A549 (cell line): Measurements from ENCODE around the gene MOB1B. TPM values are rescaled to one million over a fixed set of nuclear protein-coding genes. Genes with fewer than 3 reads are reported as not detected.

ENCODE experiments used
- ATAC-seq, 2 experiments: fragments of 200-7000 bp in 1 of 2; fragments of >200 bp in 1 of 2; cut with Nextera tagmentation in 1 of 2; cut with Tn5 transposase in 1 of 2; 3 replicates each; pipeline versions ENCODE4 v1.8.0 to v1.9.1; 2018 to 2020; ENCODE audit warnings: mild to moderate bottlenecking in 1 of 2, moderate library complexity in 1 of 2
- CTCF ChIA-PET: fragments of 300-600 bp; sonication (Branson Sonifier 250); formaldehyde crosslinking; extraction: SDS; loops from one replicate; lab custom pipeline; 2021; ENCODE audit warnings: antibody characterized with exemption, inconsistent platforms; lab: Yijun Ruan, JAX
- POLR2A ChIA-PET: fragments of 350-600 bp; formaldehyde crosslinking; extraction: SDS; loops from one replicate; lab custom pipeline; 2021; ENCODE audit warnings: antibody characterized with exemption, inconsistent platforms; lab: Yijun Ruan, JAX
- DNase-seq, 2 experiments: peaks; one replicate each; pipeline versions ENCODE4 v3.0.0 to v3.0.0-alpha.2; 2011 to 2016; ENCODE audit warnings: low read depth in 1 of 2, low spot score in 1 of 2
- FAIRE-seq: peaks from 2 replicates; lab custom pipeline; 2011; peaks lifted over from hg19 to GRCh38; lab: Jason Lieb, UNC
- H3K27ac ChIP-seq, 2 experiments: fragments of >200 bp; sonication (Bioruptor Twin); formaldehyde crosslinking; 3 replicates each; pipeline ENCODE4 v1.5.1; 2016 to 2017
- H3K4me1 ChIP-seq: fragments of >200 bp; sonication (Bioruptor Twin); formaldehyde crosslinking; 3 replicates; pipeline ENCODE4 v1.6.1; 2016
- H3K4me2 ChIP-seq: fragments of >200 bp; sonication (Bioruptor Twin); formaldehyde crosslinking; 3 replicates; pipeline ENCODE4 v1.6.1; 2016
- H3K4me3 ChIP-seq: fragments of >200 bp; sonication (Bioruptor Twin); formaldehyde crosslinking; 3 replicates; pipeline ENCODE4 v1.5.1; 2016
- H3K9me3 ChIP-seq: fragments of >200 bp; sonication (Bioruptor Twin); formaldehyde crosslinking; 3 replicates; pipeline ENCODE4 v1.6.1; 2016
- CBX8 ChIP-seq: fragments of 200-600 bp; sonication (generic); IDR thresholded peaks from 2 replicates; pipeline ENCODE4 v1.6.1; 2016
- CHD2 ChIP-seq: fragments of 150-350 bp; IDR thresholded peaks from 2 replicates; pipeline ENCODE4 v1.6.1; 2014; ENCODE audit warnings: low read length; ENCODE audit not compliant: partially characterized antibody
- CHD4 ChIP-seq: fragments of 200-600 bp; sonication (generic); IDR thresholded peaks from 2 replicates; pipeline ENCODE4 v1.6.1; 2016; ENCODE audit warnings: antibody characterized with exemption, mild to moderate bottlenecking, borderline replicate concordance
- EHF ChIP-seq: fragments of 250-450 bp; sonication (Bioruptor Pico); IDR thresholded peaks from 2 replicates; pipeline ENCODE4 v1.5.0; 2020; ENCODE audit warnings: mild to moderate bottlenecking
- FOSL2 ChIP-seq, 2 experiments: fragments of 450-650 bp in 1 of 2; fragments of >200 bp in 1 of 2; sonication (Bioruptor Twin) in 1 of 2; formaldehyde crosslinking; IDR thresholded peaks; 2 replicates each; pipeline versions ENCODE4 v1.5.0 to v1.6.1; 2016 to 2020; ENCODE audit warnings: mild to moderate bottlenecking in 1 of 2, moderate library complexity in 1 of 2
- GATA3 ChIP-seq: IDR thresholded peaks from 2 replicates; pipeline ENCODE4 v1.6.1; 2012; ENCODE audit warnings: borderline replicate concordance
- HDAC2 ChIP-seq: fragments of 200-600 bp; sonication (generic); IDR thresholded peaks from 2 replicates; pipeline ENCODE4 v1.6.1; 2016
- HOXB13 ChIP-seq: fragments of 250-450 bp; sonication (Bioruptor Pico); IDR thresholded peaks from 2 replicates; pipeline ENCODE4 v1.5.0; 2020; ENCODE audit warnings: low read depth, mild to moderate bottlenecking, moderate library complexity
- HOXB5 ChIP-seq: fragments of 250-450 bp; sonication (Bioruptor Pico); IDR thresholded peaks from 2 replicates; pipeline ENCODE4 v1.5.0; 2020; ENCODE audit warnings: mild to moderate bottlenecking, moderate library complexity
- KDM5A ChIP-seq: fragments of 200-600 bp; sonication (generic); IDR thresholded peaks from 2 replicates; pipeline ENCODE4 v1.6.1; 2016; ENCODE audit warnings: antibody characterized with exemption, mild to moderate bottlenecking
- MAFK ChIP-seq: fragments of 450-650 bp; IDR thresholded peaks from 2 replicates; pipeline ENCODE4 v1.6.1; 2014; ENCODE audit not compliant: partially characterized antibody
- MAZ ChIP-seq: fragments of 150-350 bp; IDR thresholded peaks from 2 replicates; pipeline ENCODE4 v1.6.1; 2014; ENCODE audit warnings: antibody characterized with exemption, low read depth, low read length, borderline replicate concordance
- MYC ChIP-seq: IDR thresholded peaks from 2 replicates; pipeline ENCODE4 v1.6.1; 2012; ENCODE audit warnings: mild to moderate bottlenecking, inconsistent platforms, low read length, improper control_type of control experiment, borderline replicate concordance
- POLR2A ChIP-seq: IDR thresholded peaks from 2 replicates; pipeline ENCODE4 v1.6.1; 2012; ENCODE audit warnings: mild to moderate bottlenecking, low read length
- RNF2 ChIP-seq: fragments of 200-600 bp; sonication (generic); IDR thresholded peaks from 2 replicates; pipeline ENCODE4 v1.6.1; 2016; ENCODE audit warnings: low read depth, mild to moderate bottlenecking, antibody characterized with exemption, moderate library complexity, borderline replicate concordance
- SREBF2 ChIP-seq: fragments of 450-650 bp; IDR thresholded peaks from 2 replicates; pipeline ENCODE4 v1.6.1; 2014; ENCODE audit warnings: mild to moderate bottlenecking, moderate library complexity
- ZC3H11A ChIP-seq: fragments of 450-650 bp; IDR thresholded peaks from 2 replicates; pipeline ENCODE4 v1.6.1; 2014; ENCODE audit warnings: antibody characterized with exemption, mild to moderate bottlenecking
- ZFP36 ChIP-seq: fragments of 450-650 bp; IDR thresholded peaks from 2 replicates; pipeline ENCODE4 v1.6.1; 2014; ENCODE audit warnings: borderline replicate concordance; ENCODE audit not compliant: partially characterized antibody
- ZNF302 ChIP-seq: fragments of 250-450 bp; sonication (Bioruptor Pico); IDR thresholded peaks from 2 replicates; pipeline ENCODE4 v1.9.0; 2021; ENCODE audit warnings: inconsistent platforms, mild to moderate bottlenecking, moderate library complexity
- WGBS: methylation state at CpG from one replicate; pipeline ENCODE4 v1.1.6; 2017; ENCODE audit errors: missing lambda C conversion rate; 5-methylcytosine and 5-hydroxymethylcytosine counted together
- polyA plus RNA-seq, 4 experiments: library from polyadenylated mRNA; depleted of rRNA in 3 of 4; stranded (reverse); fragments of >200 nt; fragmentation: RNase III in 1 of 4; extraction: RNeasy Plus Mini Kit Qiagen cat#74134 plus additional on column Dnase treatment in 1 of 4; gene quantifications; 2 replicates in 3 of 4; 3 replicates in 1 of 4; pipeline ENCODE4 v1.2.3, GENCODE V29; 2011 to 2017
- TF ChIP-seq, protein P1 (sequence below): fragments of >200 bp; sonication (Bioruptor Twin); formaldehyde crosslinking; IDR thresholded peaks from 2 replicates; pipeline ENCODE4 v1.6.1; 2016
- TF ChIP-seq, protein P2 (sequence below): fragments of 150-350 bp; IDR thresholded peaks from 2 replicates; pipeline ENCODE4 v1.6.1; 2014; ENCODE audit warnings: low read depth, mild to moderate bottlenecking, low read length
- TF ChIP-seq, protein P3 (sequence below): fragments of 250-450 bp; sonication (Bioruptor Pico); IDR thresholded peaks from 2 replicates; pipeline ENCODE4 v1.5.0; 2020; ENCODE audit warnings: low read depth, mild to moderate bottlenecking, moderate library complexity
- TF ChIP-seq, protein P4 (sequence below): IDR thresholded peaks from 2 replicates; pipeline ENCODE4 v1.6.1; 2012

The MOB1B gene
- polyA plus RNA-seq, 2 of the 4 experiments (the other 2 are of a cell fraction), result 6.7 to 9.5 TPM

DNA sequence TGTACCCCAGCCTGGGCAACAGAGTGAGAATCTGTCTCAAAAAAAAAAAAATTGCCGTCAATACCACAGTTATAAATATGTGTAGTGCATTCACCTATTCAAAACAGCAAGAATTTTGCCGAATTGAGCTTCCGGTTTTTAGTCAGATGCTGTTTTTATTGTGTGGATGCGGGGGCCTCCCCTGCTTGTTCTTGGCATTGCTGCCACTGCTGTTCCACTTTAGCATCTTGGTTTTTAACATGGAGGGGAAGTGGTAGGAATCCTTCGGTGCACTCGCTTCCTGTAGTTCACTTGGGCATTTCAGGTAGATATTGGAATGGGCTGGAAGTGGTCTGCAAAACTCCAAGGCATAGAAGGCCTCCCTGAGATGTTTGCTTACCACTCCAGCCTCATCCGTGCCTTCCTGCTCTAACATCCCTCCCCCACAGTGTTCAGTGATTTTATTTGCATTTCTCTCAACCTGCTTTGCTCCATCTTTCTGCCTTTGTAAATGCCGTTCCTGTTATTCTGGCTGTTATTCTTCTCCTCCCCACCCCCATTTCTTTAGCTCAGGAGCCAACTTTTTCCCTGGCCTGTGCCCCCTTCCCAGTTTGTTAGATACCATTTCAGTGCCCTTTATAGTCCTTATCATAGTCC lies 25.5 kb downstream of the MOB1B start:
- POLR2A ChIA-PET, result no interaction called here
- Histone ChIP-seq H3K27ac (no peak overlapping the region), H3K4me2 (no peak overlapping the region), H3K4me3 (no peak overlapping the region), H3K4me1 (peaks cover 3% of the 10 kb centered on the region; the same call in 1 of the 3 replicates), H3K9me3 (no peaks in the 10 kb centered on the region)
- WGBS, result 82% methylated on average over 8 of the region's 8 CpGs
- DNase-seq (no peak), FAIRE-seq (no peak), ATAC-seq (no peak)
- TF ChIP-seq, protein P1, sequence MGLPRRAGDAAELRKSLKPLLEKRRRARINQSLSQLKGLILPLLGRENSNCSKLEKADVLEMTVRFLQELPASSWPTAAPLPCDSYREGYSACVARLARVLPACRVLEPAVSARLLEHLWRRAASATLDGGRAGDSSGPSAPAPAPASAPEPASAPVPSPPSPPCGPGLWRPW, result no peak
- no peak for TF ChIP-seq HOXB5 (CRISPR knock-in tag)
- TF ChIP-seq CHD4, result no peak
- no peak for TF ChIP-seq SREBF2
- no peak for TF ChIP-seq POLR2A
- CTCF ChIA-PET, result no interaction called here

DNA sequence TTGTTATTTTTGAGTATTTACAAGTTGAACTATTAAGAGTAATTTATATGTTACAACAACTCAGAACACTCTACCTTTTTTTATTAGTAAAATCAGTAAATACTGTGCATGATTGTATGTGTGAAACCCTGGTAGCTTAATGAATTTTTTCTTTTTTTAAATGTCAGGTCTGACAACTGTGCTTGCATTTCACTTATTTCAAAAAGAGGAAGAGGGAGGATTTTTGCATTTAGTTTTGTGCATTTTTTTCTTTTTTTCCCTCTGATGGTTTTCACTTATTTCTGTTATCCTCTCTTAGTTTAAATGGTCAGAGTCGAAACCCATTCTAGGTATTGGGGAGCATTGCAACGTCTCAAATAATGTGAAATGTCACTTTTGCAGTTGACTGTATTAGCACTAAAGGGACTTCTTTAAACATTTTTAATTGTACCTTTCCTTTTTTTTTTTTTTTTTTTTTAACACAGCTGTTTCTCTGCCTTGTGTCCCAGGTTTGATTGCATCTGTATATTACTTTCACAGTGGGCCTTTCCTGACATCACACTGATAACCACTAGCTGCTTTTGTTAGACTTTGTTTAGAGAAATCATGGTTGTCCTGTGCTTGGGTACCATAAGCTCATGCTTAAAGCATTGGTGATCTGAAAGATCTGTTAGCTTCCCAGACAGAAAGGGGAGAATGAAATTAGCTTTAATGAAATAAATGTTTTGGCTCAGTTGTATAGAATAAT lies 28.5 kb downstream of the MOB1B start:
- Histone ChIP-seq H3K4me1 (peaks cover 3% of the 10 kb centered on the region; the same call in 1 of the 3 replicates), H3K9me3 (no peaks in the 10 kb centered on the region), H3K4me2 (no peak overlapping the region), H3K27ac (no peak overlapping the region), H3K4me3 (no peak overlapping the region)
- 75% methylated on average over 2 of the region's 2 CpGs for WGBS
- TF ChIP-seq EHF (CRISPR knock-in tag), result no peak
- no peak for TF ChIP-seq MAZ
- TF ChIP-seq MYC, result no peak
- TF ChIP-seq MAFK, result no peak
- TF ChIP-seq ZFP36, result no peak
- TF ChIP-seq KDM5A, result no peak
- TF ChIP-seq FOSL2 (IDR thresholded peaks at IDR 0.05), result no peak
- TF ChIP-seq FOSL2 (CRISPR knock-in tag; IDR thresholded peaks at IDR 0.05), result no peak
- POLR2A ChIA-PET, result no interaction called here
- no peak for FAIRE-seq
- CTCF ChIA-PET, result no interaction called here
- no peak for DNase-seq
- no peak for ATAC-seq

DNA sequence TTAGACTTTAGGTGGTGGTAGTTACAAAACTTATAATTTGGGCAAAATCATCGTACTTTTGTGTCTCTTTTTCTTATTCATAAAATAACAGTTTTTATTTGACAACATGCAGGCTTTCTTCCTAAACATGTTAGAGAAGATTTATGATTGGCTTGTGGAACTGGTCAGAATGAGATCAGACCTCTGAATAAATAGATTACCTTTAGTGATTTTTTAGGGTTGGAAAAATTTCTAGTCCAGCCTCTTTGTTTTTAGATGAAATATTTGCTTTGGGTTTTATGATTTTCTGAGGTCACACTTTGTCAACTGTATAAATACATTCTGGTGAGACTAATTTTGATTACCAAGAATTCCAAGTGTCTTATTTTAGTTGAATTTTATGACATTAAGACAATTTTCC lies 29.2 kb downstream of the MOB1B start:
- CTCF ChIA-PET, result no interaction called here
- Histone ChIP-seq H3K4me1 (peaks cover 3% of the 10 kb centered on the region; the same call in 2 of the 3 replicates), H3K4me2 (no peak overlapping the region), H3K4me3 (no peak overlapping the region), H3K27ac (no peak overlapping the region), H3K9me3 (no peaks in the 10 kb centered on the region)
- FAIRE-seq (no peak), ATAC-seq (no peak)
- POLR2A ChIA-PET, result no interaction called here
- TF ChIP-seq CBX8, result no peak
- no peak for TF ChIP-seq MYC
- no peak for TF ChIP-seq HDAC2
- TF ChIP-seq, protein P2, sequence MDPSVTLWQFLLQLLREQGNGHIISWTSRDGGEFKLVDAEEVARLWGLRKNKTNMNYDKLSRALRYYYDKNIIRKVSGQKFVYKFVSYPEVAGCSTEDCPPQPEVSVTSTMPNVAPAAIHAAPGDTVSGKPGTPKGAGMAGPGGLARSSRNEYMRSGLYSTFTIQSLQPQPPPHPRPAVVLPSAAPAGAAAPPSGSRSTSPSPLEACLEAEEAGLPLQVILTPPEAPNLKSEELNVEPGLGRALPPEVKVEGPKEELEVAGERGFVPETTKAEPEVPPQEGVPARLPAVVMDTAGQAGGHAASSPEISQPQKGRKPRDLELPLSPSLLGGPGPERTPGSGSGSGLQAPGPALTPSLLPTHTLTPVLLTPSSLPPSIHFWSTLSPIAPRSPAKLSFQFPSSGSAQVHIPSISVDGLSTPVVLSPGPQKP, result no peak
- no peak for TF ChIP-seq MAFK
- TF ChIP-seq ZNF302 (CRISPR knock-in tag), result no peak
- no peak for TF ChIP-seq CHD2
- TF ChIP-seq GATA3, result no peak
- no peak for TF ChIP-seq HOXB13
- TF ChIP-seq, protein P1, result no peak
- TF ChIP-seq CHD4, result no peak
- TF ChIP-seq, protein P3, sequence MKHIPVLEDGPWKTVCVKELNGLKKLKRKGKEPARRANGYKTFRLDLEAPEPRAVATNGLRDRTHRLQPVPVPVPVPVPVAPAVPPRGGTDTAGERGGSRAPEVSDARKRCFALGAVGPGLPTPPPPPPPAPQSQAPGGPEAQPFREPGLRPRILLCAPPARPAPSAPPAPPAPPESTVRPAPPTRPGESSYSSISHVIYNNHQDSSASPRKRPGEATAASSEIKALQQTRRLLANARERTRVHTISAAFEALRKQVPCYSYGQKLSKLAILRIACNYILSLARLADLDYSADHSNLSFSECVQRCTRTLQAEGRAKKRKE (CRISPR knock-in tag), result no peak
- TF ChIP-seq, protein P4, sequence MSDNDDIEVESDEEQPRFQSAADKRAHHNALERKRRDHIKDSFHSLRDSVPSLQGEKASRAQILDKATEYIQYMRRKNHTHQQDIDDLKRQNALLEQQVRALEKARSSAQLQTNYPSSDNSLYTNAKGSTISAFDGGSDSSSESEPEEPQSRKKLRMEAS, result no peak
- no peak for TF ChIP-seq HOXB5 (CRISPR knock-in tag)
- no peak for TF ChIP-seq SREBF2
- no peak for TF ChIP-seq ZC3H11A
- no peak for TF ChIP-seq RNF2
- TF ChIP-seq, all 56 proteins: peak for 0
- WGBS, result 97% methylated on average over 1 of the region's 1 CpG
- no peak for DNase-seq
